Stimulated activated CD8-positive, alpha-beta memory T cell treated with anti-CD3 and anti-CD28 coated beads, Interleukin-15, amount 100 ng/mL, for 4 hours (primary cell): ENCODE results near the gene CPEB4.

Experiments used
- DNase-seq, 2 donors: peaks; one replicate each; pipeline ENCODE4 v3.0.0-alpha.2; 2020; ENCODE audit warnings: low read depth in 2 of 2

The CPEB4 gene

GRCh38 chr5:173884402-173885053 is 3.6 kb upstream of the CPEB4 start:
- no peak for DNase-seq

GRCh38 chr5:173885054-173885443 is 3.1 kb upstream of the CPEB4 start:
- DNase-seq, result no peak

GRCh38 chr5:173885475-173886010 is 2.6 kb upstream of the CPEB4 start:
- DNase-seq, result no peak

- no peak for DNase-seq
These were observed 2.0 kb upstream of the CPEB4 start for GRCh38 chr5:173886150-173886549.

GRCh38 chr5:173888473-173889131 is 453 bp downstream of the CPEB4 start:
- DNase-seq, result no peak

- DNase-seq, result no peak
These were observed 2.2 kb downstream of the CPEB4 start for GRCh38 chr5:173890195-173890991.

GRCh38 chr5:173891308-173892116 is 3.4 kb downstream of the CPEB4 start:
- no peak for DNase-seq

- DNase-seq, result no peak
These were observed 5.0 kb downstream of the CPEB4 start for GRCh38 chr5:173893192-173893561.

- no peak for DNase-seq
These were observed 7.4 kb downstream of the CPEB4 start for GRCh38 chr5:173895401-173896165.

- DNase-seq, result no peak
These were observed 8.5 kb downstream of the CPEB4 start for GRCh38 chr5:173896631-173897030.

GRCh38 chr5:173901705-173902104 is 13.6 kb downstream of the CPEB4 start:
- DNase-seq, result no peak

GRCh38 chr5:173902334-173902733 is 14.2 kb downstream of the CPEB4 start:
- DNase-seq, result no peak

- no peak for DNase-seq
These were observed 14.6 kb downstream of the CPEB4 start for GRCh38 chr5:173902743-173903142.

- no peak for DNase-seq
These were observed 15.4 kb downstream of the CPEB4 start for GRCh38 chr5:173903396-173904140.

GRCh38 chr5:173904151-173904550 is 16.0 kb downstream of the CPEB4 start:
- DNase-seq, result no peak

- no peak for DNase-seq
These were observed 19.1 kb downstream of the CPEB4 start for GRCh38 chr5:173907284-173907683.

- DNase-seq, result no peak
These were observed 19.7 kb downstream of the CPEB4 start for GRCh38 chr5:173907686-173908371.

GRCh38 chr5:173909199-173909598 is 21.1 kb downstream of the CPEB4 start:
- no peak for DNase-seq

GRCh38 chr5:173910215-173910614 is 22.1 kb downstream of the CPEB4 start:
- DNase-seq, result no peak

- DNase-seq, result no peak
These were observed 23.5 kb downstream of the CPEB4 start for GRCh38 chr5:173911623-173912022.
